Measurements from ENCODE around the gene NAA25. TPM values are rescaled to one million over a fixed set of nuclear protein-coding genes. Genes with fewer than 3 reads are reported as not detected.

Gene NAA25
- total RNA-seq, 1 experiment from 2014 or later, result 41.0 TPM

- Histone ChIP-seq H3K4me3 (ENCODE audit: low read depth, low read length) (no peak overlapping the region), H3K9me3 (no peaks in the 10 kb centered on the region), H3K36me3 (ENCODE audit: control insufficient read depth, insufficient read depth, low read length) (peaks cover 1% of the 10 kb centered on the region), H3K4me1 (no peaks in the 10 kb centered on the region), H3K27me3 (replicated peaks; ENCODE audit: control insufficient read depth, insufficient read depth, low read length) (no peaks in the 10 kb centered on the region)
- H3K9me3 Mint-ChIP-seq (ENCODE audit: unreplicated experiment), result no peaks in the 10 kb centered on the region
- H3K4me3 Mint-ChIP-seq (ENCODE audit: unreplicated experiment), result no peak overlapping the region
- CTCF ChIA-PET, result no interaction called here
- H3K4me1 Mint-ChIP-seq (ENCODE audit: low read depth, unreplicated experiment), result no peaks in the 10 kb centered on the region
- DNase-seq, result no peak
- BruUV-seq (replicated peaks), result no TSS peak
- intact Hi-C loops (cut with micrococcal nuclease; ENCODE audit: unreplicated experiment), result no loop called here
- H3K27me3 Mint-ChIP-seq (ENCODE audit: insufficient read depth, unreplicated experiment), result no peaks in the 10 kb centered on the region
- POLR2A ChIA-PET, result interaction anchor here (1.0 kb wide), 1 partner anchor 13 kb away, joined by 5 read pairs; the partner anchor contains the start of genes ERP29 and TMEM116
- no peak overlapping the region for H3K27ac Mint-ChIP-seq (ENCODE audit: unreplicated experiment)
- H3K36me3 Mint-ChIP-seq (ENCODE audit: insufficient read depth, unreplicated experiment), result peaks cover 82% of the 10 kb centered on the region
- no peak for TF ChIP-seq CTCF (IDR thresholded peaks at IDR 0.05; ENCODE audit: insufficient read depth in 1 of 2, low read depth in 1 of 2, low read length in 1 of 2, severe bottlenecking in 1 of 2, unreplicated experiment in 1 of 2)
Observed at GRCh38 chr12:112025808-112026375, 82.7 kb downstream of the NAA25 start.

GRCh38 chr12:112023759-112024396 lies 84.7 kb downstream of the NAA25 start:
- Histone ChIP-seq H3K27me3 (replicated peaks; ENCODE audit: control insufficient read depth, insufficient read depth, low read length) (no peaks in the 10 kb centered on the region), H3K4me3 (ENCODE audit: low read depth, low read length) (no peak overlapping the region), H3K4me1 (no peaks in the 10 kb centered on the region), H3K36me3 (ENCODE audit: control insufficient read depth, insufficient read depth, low read length) (peaks cover 1% of the 10 kb centered on the region), H3K9me3 (no peaks in the 10 kb centered on the region)
- ChIA-PET POLR2A (interaction anchor here (2.2 kb wide), 1 partner anchor 11 kb away, joined by 8 read pairs; the partner anchor contains the start of genes ERP29 and TMEM116), CTCF (interaction anchor here (0.6 to 1.2 kb wide), 3 partner anchors 10 to 85 kb away, joined by 3 to 6 read pairs (median 3); partner anchors contain the start of gene TMEM116)
- peaks cover 82% of the 10 kb centered on the region for H3K36me3 Mint-ChIP-seq (ENCODE audit: insufficient read depth, unreplicated experiment)
- no peak overlapping the region for H3K4me3 Mint-ChIP-seq (ENCODE audit: unreplicated experiment)
- no peaks in the 10 kb centered on the region for H3K9me3 Mint-ChIP-seq (ENCODE audit: unreplicated experiment)
- no peaks in the 10 kb centered on the region for H3K27me3 Mint-ChIP-seq (ENCODE audit: insufficient read depth, unreplicated experiment)
- H3K27ac Mint-ChIP-seq (ENCODE audit: unreplicated experiment), result no peak overlapping the region
- no TSS peak for BruUV-seq (replicated peaks)
- H3K4me1 Mint-ChIP-seq (ENCODE audit: low read depth, unreplicated experiment), result no peaks in the 10 kb centered on the region
- no peak for DNase-seq
- intact Hi-C loops (cut with micrococcal nuclease; ENCODE audit: unreplicated experiment), result no loop called here
- no peak for TF ChIP-seq CTCF (IDR thresholded peaks at IDR 0.05; ENCODE audit: insufficient read depth in 1 of 2, low read depth in 1 of 2, low read length in 1 of 2, severe bottlenecking in 1 of 2, unreplicated experiment in 1 of 2)

GRCh38 chr12:112022241-112023016 lies 86.2 kb downstream of the NAA25 start:
- POLR2A ChIA-PET, result interaction anchor here (0.6 to 2.2 kb wide), 2 partner anchors 9 to 87 kb away, joined by 3 to 8 read pairs; partner anchors contain the start of genes ERP29 and TMEM116
- CTCF ChIA-PET, result interaction anchor here (0.6 kb wide), 1 partner anchor 77 kb away, joined by 3 read pairs; no protein-coding TSS in a partner anchor
- Histone ChIP-seq H3K4me3 (ENCODE audit: low read depth, low read length) (no peak overlapping the region), H3K27me3 (replicated peaks; ENCODE audit: control insufficient read depth, insufficient read depth, low read length) (no peaks in the 10 kb centered on the region), H3K4me1 (no peaks in the 10 kb centered on the region), H3K36me3 (ENCODE audit: control insufficient read depth, insufficient read depth, low read length) (no peaks in the 10 kb centered on the region; the same call in none of the 2 replicates), H3K9me3 (no peaks in the 10 kb centered on the region)
- BruUV-seq (replicated peaks), result TSS peak; percentile 97
- Mint-ChIP-seq H3K27ac (ENCODE audit: unreplicated experiment) (peak overlapping the region; percentile 7), H3K4me3 (ENCODE audit: unreplicated experiment) (no peak overlapping the region), H3K4me1 (ENCODE audit: low read depth, unreplicated experiment) (peaks cover under 1% of the 10 kb centered on the region), H3K36me3 (ENCODE audit: insufficient read depth, unreplicated experiment) (peaks cover 91% of the 10 kb centered on the region), H3K27me3 (ENCODE audit: insufficient read depth, unreplicated experiment) (no peaks in the 10 kb centered on the region), H3K9me3 (ENCODE audit: unreplicated experiment) (no peaks in the 10 kb centered on the region)
- no peak for TF ChIP-seq CTCF (IDR thresholded peaks at IDR 0.05; ENCODE audit: insufficient read depth in 1 of 2, low read depth in 1 of 2, low read length in 1 of 2, severe bottlenecking in 1 of 2, unreplicated experiment in 1 of 2)
- DNase-seq, result no peak
- intact Hi-C loops (cut with micrococcal nuclease; ENCODE audit: unreplicated experiment), result no loop called here
